HG03378 (cell line): Measurements from ENCODE around the gene C4B.
"Not testable (repeated sequence)": the region's sequence is repeated elsewhere in the genome, so short reads cannot be mapped to it uniquely, and the experiment has no call there.

Experiments
- ATAC-seq: cut with Tn5 transposase; IDR thresholded peaks from one replicate; pipeline ENCODE4 v1.9.1; 2021; ENCODE audit warnings: mild to moderate bottlenecking, moderate library complexity; ENCODE audit not compliant: unreplicated experiment

The C4B gene

GRCh38 chr6:32014547-32014946 is at the start of gene C4B:
Gene C4B, plus strand, starts transcription at chr6:32014795. Its CDS starts 51 bp downstream, at chr6:32014846.
- not testable (repeated sequence) for ATAC-seq

- ATAC-seq: no peak
These were observed 48.9 kb upstream of the C4B start for GRCh38 chr6:31965700-31966099.

- ATAC-seq: no peak
These were observed 48.1 kb upstream of the C4B start for GRCh38 chr6:31966506-31966905.

- no peak for ATAC-seq
These were observed 47.3 kb upstream of the C4B start for GRCh38 chr6:31966997-31967925.

- ATAC-seq: no peak
These were observed 46.7 kb upstream of the C4B start for GRCh38 chr6:31967926-31968320.

GRCh38 chr6:31968326-31968725 is 46.3 kb upstream of the C4B start:
- ATAC-seq: no peak

- no peak for ATAC-seq
These were observed 45.5 kb upstream of the C4B start for GRCh38 chr6:31968791-31969711.

GRCh38 chr6:31969712-31970603 is 44.6 kb upstream of the C4B start:
- ATAC-seq: no peak

- no peak for ATAC-seq
These were observed 43.9 kb upstream of the C4B start for GRCh38 chr6:31970604-31971271.

GRCh38 chr6:31971279-31971992 is 43.2 kb upstream of the C4B start:
- ATAC-seq: no peak

GRCh38 chr6:31971993-31972708 is 42.4 kb upstream of the C4B start, which contains the start of gene DXO:
Gene DXO, minus strand, starts transcription at chr6:31972138. Its CDS starts 463 bp downstream, at chr6:31971675.
- ATAC-seq: peak; percentile 77

GRCh38 chr6:31972709-31973350 is 41.8 kb upstream of the C4B start:
- peak; percentile 2 for ATAC-seq

GRCh38 chr6:31976065-31976464 is 38.5 kb upstream of the C4B start:
- not testable (repeated sequence) for ATAC-seq

GRCh38 chr6:31977816-31978431 is 36.7 kb upstream of the C4B start:
- no peak for ATAC-seq

GRCh38 chr6:31978831-31979230 is 35.8 kb upstream of the C4B start:
- ATAC-seq: no peak

GRCh38 chr6:31979238-31979898 is 35.2 kb upstream of the C4B start:
- no peak for ATAC-seq
